ENCODE measurements around the gene THAP8.

The THAP8 gene

GRCh38 chr19:35992907-35993765, 60.9 kb downstream of the THAP8 start:
- no peak for DNase-seq

GRCh38 chr19:35991731-35992450, 62.2 kb downstream of the THAP8 start:
- DNase-seq: no peak

GRCh38 chr19:35990771-35991730, 63.0 kb downstream of the THAP8 start:
- DNase-seq: no peak

DNA sequence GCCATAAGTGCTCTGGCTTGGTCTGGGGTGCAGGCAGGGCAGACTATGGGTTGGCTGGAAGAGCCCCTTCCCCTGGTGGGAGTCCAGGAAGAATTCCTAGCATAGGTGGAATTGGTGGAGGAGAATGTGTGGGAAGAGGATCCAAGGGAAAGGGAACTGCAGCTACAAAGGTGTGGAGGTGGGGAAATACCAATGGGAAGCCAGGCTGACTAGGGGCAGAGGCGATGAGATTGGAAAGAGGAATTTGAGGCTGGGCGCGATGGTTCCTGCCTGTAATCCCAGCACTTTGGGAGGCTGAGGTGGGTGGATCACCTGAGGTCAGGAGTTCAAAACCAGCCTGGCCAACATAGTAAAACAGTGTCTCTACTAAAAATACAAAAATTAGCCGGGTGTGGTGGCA, 63.9 kb downstream of the THAP8 start:
- no peak for DNase-seq

GRCh38 chr19:35988824-35989223, 65.3 kb downstream of the THAP8 start:
- no peak for DNase-seq

DNA sequence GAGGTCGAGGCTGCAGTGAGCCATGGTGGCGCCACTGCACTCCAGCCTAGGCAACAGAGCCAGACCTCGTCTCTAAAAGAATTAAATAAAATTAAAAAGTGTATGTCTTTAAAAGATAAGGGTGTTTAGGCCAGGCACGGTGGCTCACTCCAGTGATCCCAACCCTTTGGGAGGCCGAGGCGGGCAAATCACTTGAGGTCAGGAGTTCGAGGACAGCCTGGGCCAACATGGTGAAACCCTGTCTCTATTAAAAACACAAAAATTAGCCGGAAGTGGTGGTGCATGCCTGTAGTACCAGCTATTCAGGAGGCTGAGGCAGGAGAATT, 66.6 kb downstream of the THAP8 start:
- no peak for DNase-seq

DNA sequence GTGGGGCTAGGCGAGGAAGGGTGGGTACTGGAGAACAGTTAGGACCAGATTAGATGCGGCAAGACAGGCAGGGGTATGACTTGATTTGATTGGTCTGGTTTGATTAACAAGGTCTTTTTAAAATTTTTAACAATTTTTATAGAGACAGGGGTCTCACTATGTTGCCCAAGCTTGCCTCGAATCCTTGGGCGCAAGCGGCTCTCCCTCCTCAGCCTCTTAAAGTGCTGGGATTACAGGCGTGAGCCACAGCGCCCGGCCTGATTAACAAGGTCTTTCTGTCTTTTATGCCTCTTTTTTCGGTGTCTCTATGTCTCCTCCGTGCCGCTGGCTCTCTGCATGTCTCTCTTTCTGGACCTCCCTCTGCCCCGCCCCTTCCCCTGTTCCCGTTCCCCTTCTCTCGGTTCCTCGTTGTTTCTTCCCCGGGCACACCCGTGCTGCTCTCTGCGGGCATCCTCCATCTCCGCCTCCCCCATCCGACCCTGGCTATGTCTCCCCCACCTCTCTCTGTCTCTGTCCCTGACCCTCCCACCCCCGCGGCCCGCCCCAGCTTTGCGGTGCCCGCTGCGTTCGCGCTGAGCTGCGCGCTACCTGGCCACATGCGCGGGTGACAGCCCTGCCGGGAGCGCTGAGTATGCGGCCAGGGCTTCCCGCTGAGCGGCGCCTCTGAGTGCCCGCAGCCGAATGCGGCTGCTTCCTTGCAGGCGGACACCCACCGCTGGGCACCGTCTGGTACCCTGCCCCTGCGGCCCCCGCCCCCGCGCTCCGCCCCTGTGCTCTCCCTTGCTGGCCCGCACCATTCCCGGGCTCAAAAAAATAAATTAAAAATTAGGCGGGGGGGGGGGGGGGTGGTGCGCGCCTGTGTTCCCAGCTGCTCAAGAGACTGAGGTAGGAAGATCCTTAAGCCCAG, 67.2 kb downstream of the THAP8 start:
- no peak for DNase-seq

DNA sequence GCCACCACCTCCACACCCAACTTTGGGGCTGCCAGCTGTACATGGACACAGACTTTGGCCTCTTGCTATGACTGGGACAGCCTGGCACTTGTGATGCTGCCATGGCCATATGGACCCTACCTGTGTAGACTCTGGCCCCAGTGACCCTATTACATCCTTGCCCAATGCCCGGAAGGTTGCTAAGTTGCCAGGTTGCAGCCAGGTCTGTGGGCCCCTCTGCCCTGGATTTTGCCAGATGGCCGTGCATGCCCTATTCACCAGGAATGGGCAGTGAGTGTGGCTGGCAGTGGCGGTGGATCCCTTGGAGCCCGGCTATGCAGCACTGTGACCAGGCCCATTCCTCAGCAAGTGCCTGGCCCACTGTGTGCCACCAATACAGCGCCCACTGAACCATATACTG, 68.0 kb downstream of the THAP8 start:
- DNase-seq: no peak

Measured in activated CD4-positive, alpha-beta T cell treated with anti-CD3 and anti-CD28 coated beads, Interleukin-2, Interleukin-6, amounts not matched to agents 100 ng/mL and 50 ng/mL, durations not matched to agents 16 hours and 8 hours (primary cell).